BE2C (cell line): ENCODE data around the gene EXOC2.
"Not testable (repeated sequence)": the region's sequence is repeated elsewhere in the genome, so short reads cannot be mapped to it uniquely, and the experiment has no call there.

Experiments used
- DNase-seq: peaks from one replicate; pipeline ENCODE4 v3.0.0-alpha.2; 2020
- H3K27me3 ChIP-seq: fragments of 250-450 bp; sonication (Bioruptor Pico); 2 replicates; pipeline ENCODE4 v1.5.1; 2020; ENCODE audit warnings: mild to moderate bottlenecking
- H3K36me3 ChIP-seq: fragments of 250-450 bp; sonication (Bioruptor Pico); 2 replicates; pipeline ENCODE4 v1.5.1; 2020; ENCODE audit warnings: mild to moderate bottlenecking
- H3K4me1 ChIP-seq: fragments of 250-450 bp; sonication (Bioruptor Pico); 2 replicates; pipeline ENCODE4 v1.5.1; 2020
- H3K4me3 ChIP-seq: 2 replicates; pipeline ENCODE4 v1.5.1; 2011; ENCODE audit warnings: low read depth, low read length
- H3K9me3 ChIP-seq: fragments of 250-450 bp; sonication (Bioruptor Pico); 2 replicates; pipeline ENCODE4 v1.5.1; 2020
- TF ChIP-seq, protein P1 (sequence below): IDR thresholded peaks from 2 replicates; pipeline ENCODE4 v1.5.1; 2012; ENCODE audit warnings: mild to moderate bottlenecking, low read depth, low read length

EXOC2 gene

DNA sequence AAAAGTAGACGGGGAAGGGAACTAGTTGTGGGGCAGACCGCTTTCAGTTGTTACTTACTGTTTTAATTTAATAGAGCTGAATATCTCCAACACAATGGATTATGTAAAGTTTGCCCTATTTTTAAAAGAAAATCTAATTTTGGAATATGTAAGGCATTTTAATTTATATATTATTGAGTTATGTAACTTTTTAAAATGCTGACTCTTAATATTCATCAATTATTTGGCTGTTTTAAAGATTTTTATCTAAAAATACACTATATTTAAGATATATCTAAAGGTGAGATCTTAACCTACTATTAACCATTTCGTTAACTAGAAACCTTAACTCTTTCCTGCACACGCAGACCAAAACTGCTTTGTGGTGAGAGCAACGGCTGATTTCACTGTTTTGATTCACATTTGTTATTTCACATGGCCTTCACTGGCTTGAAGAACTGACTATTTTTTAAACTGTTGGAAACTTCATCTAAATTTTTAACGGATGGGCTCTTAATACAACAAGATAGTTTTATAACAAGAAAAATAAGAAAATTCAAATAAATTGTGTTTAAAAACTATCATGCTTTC is 123.9 kb downstream of the EXOC2 start:
- no peaks in the 10 kb centered on the region for H3K27me3 ChIP-seq
- H3K4me1 ChIP-seq = no peaks in the 10 kb centered on the region
- no peaks in the 10 kb centered on the region for H3K36me3 ChIP-seq
- no peak overlapping the region for H3K4me3 ChIP-seq
- no peaks in the 10 kb centered on the region for H3K9me3 ChIP-seq
- TF ChIP-seq, protein P1, sequence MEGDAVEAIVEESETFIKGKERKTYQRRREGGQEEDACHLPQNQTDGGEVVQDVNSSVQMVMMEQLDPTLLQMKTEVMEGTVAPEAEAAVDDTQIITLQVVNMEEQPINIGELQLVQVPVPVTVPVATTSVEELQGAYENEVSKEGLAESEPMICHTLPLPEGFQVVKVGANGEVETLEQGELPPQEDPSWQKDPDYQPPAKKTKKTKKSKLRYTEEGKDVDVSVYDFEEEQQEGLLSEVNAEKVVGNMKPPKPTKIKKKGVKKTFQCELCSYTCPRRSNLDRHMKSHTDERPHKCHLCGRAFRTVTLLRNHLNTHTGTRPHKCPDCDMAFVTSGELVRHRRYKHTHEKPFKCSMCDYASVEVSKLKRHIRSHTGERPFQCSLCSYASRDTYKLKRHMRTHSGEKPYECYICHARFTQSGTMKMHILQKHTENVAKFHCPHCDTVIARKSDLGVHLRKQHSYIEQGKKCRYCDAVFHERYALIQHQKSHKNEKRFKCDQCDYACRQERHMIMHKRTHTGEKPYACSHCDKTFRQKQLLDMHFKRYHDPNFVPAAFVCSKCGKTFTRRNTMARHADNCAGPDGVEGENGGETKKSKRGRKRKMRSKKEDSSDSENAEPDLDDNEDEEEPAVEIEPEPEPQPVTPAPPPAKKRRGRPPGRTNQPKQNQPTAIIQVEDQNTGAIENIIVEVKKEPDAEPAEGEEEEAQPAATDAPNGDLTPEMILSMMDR = no peak
- no peak for DNase-seq

DNA sequence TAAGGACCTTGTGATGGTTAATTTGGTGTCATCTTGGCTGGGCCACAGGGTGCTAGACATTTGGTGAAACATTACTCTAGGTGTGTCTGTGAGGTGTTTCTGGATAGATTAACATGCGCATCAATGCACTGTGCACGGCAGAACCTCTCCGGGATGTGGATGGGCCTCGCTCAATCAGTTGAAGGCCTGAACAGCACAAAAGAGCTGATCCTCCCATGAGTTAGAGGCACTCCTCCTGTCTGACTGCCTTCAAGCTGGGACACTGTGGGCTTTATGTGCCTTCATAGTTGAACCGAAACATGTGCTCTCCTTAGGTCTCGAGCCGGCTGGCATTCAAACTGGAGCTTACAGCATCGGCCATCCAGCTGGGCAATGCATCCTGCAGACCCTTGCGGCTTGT is 124.9 kb downstream of the EXOC2 start:
- Histone ChIP-seq H3K4me3 (no peak overlapping the region), H3K36me3 (no peaks in the 10 kb centered on the region), H3K4me1 (no peaks in the 10 kb centered on the region), H3K27me3 (no peaks in the 10 kb centered on the region), H3K9me3 (no peaks in the 10 kb centered on the region)
- no peak for DNase-seq
- TF ChIP-seq, protein P1 = no peak

DNA sequence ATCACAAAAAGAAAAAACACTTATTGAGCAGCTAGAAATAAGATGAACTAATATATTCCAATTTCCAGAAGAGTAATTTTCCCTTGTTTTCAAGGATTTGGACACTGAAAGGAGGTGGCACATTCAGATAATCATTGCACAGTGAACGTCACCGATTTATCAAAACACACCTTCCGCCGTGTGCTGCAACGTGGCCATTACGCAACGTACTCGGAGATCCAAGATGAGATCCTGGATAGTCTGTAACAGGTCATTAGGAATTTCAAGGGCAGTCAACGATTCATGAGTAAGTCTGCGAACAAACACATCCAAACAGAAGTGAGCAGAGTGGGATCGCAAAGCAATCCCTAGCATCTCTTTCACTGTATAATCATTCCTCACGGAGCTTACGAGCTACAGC is 129.1 kb downstream of the EXOC2 start:
- no peaks in the 10 kb centered on the region for H3K4me1 ChIP-seq
- H3K36me3 ChIP-seq = no peaks in the 10 kb centered on the region
- no peak overlapping the region for H3K4me3 ChIP-seq
- no peak for DNase-seq
- TF ChIP-seq, protein P1 = no peak
- no peaks in the 10 kb centered on the region for H3K9me3 ChIP-seq
- H3K27me3 ChIP-seq = no peaks in the 10 kb centered on the region

DNA sequence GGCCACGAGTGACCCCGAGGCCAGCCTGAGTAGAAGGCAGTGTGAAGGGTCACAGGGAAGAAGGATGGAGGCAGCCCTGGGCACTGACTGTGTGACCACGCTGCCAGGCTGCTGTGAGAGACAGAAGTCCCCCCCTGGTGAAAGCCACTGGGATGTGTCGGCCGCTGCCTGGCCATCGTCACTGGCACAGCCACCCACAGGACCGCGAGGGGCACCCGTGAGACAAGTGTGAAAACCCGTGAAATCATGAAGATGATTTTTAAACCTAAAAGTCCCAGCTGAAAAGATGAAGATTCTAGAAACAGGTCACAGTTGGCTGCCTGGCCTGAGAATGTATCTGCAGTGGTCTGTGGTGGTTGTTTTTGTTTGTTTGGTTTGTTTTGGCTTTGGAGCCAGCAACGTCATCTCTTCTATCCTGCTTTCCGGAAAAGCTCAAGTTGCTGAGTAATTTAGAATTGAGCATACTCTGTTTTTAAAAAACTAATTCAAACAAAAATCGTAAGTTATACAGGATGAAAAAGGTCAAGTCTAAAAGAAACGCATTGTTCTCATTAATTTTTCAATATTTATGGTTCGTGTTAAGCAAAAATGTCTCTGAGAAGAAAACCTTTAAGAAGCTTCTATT is 130.8 kb downstream of the EXOC2 start:
- Histone ChIP-seq H3K27me3 (no peaks in the 10 kb centered on the region), H3K9me3 (no peaks in the 10 kb centered on the region), H3K4me3 (no peak overlapping the region), H3K36me3 (no peaks in the 10 kb centered on the region), H3K4me1 (no peaks in the 10 kb centered on the region)
- no peak for DNase-seq
- TF ChIP-seq, protein P1 = no peak

DNA sequence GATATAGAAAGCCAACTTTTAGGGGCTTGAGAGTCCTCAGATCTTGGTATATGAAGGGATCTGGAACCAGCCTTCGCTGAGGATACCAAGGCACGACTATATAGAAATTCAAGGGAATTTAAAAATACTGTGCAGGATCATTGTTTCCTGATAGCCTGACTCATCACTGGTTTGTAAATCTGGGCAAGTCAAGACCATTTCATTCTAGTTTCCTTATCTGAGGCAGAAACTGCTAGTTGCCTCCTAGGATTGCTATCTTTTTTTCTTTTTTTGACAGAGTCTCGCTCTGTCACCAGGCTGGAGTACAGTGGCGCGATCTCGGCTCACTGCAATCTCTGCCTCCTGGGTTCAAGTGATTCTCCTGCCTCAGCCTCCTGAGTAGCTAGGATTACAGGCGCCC is 131.6 kb downstream of the EXOC2 start:
- H3K27me3 ChIP-seq, DNase-seq, H3K36me3 ChIP-seq, H3K4me1 ChIP-seq, H3K9me3 ChIP-seq, H3K4me3 ChIP-seq: not testable (repeated sequence)

DNA sequence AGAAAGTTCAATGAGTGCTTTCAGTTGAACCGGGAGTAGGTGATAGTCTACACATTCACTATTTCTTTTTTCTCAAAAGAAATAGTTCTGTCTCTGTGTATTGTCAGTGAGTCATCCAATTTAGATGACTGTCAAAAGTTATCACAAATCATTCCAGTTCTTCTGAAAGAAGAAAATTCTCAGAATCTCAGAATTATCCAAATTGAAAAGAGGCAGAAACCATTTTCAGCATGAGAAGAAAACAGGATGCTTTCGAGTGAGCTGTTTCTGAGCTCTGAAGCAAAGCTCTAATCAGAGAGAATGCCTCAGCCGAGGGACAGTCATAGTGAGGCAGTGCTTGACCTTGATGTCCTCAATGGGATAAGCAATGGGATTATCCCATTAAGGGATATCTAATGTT is 134.0 kb downstream of the EXOC2 start:
- Histone ChIP-seq H3K27me3 (no peaks in the 10 kb centered on the region), H3K36me3 (no peaks in the 10 kb centered on the region; the same call in 1 of the 2 replicates), H3K9me3 (no peaks in the 10 kb centered on the region), H3K4me1 (no peaks in the 10 kb centered on the region), H3K4me3 (no peak overlapping the region)
- no peak for DNase-seq
- TF ChIP-seq, protein P1 = no peak
